ENCODE measurements around the gene CDC14A. TPM values are rescaled to one million over a fixed set of nuclear protein-coding genes. Genes with fewer than 3 reads are reported as not detected.

CDC14A gene
- total RNA-seq, 1 donor from 2014 or later = 17.8 TPM

GRCh38 chr1:100538913-100539835 is 186.9 kb downstream of the CDC14A start:
- H3K4me3 ChIP-seq = peak overlapping the region; percentile 55
- DNase-seq (peak; percentile 56), ATAC-seq (peak; percentile 62 to 65)
- intact Hi-C loops (cut with DNase I) = no loop called here
- peaks cover 37% of the 10 kb centered on the region for H3K27me3 ChIP-seq (ENCODE audit: low read depth)
- no peak overlapping the region for H3K27ac ChIP-seq
- peak; percentile 26 for TF ChIP-seq CTCF (IDR thresholded peaks at IDR 0.05)
- H3K36me3 ChIP-seq = no peaks in the 10 kb centered on the region
- H3K9me3 ChIP-seq = no peaks in the 10 kb centered on the region
- H3K4me1 ChIP-seq = peaks cover 21% of the 10 kb centered on the region

- DNase-seq (peak; percentile 52), ATAC-seq (peak in 1 of 2 donors; percentile 54)
- TF ChIP-seq CTCF (IDR thresholded peaks at IDR 0.05) = no peak
- H3K27ac ChIP-seq = no peak overlapping the region
- H3K27me3 ChIP-seq (ENCODE audit: low read depth) = peaks cover 37% of the 10 kb centered on the region
- peaks cover 21% of the 10 kb centered on the region for H3K4me1 ChIP-seq
- H3K4me3 ChIP-seq = peak overlapping the region; percentile 55
- no peaks in the 10 kb centered on the region for H3K9me3 ChIP-seq
- intact Hi-C loops (cut with DNase I) = no loop called here
- no peaks in the 10 kb centered on the region for H3K36me3 ChIP-seq
These were observed 187.7 kb downstream of the CDC14A start for GRCh38 chr1:100539836-100540536.

- no peaks in the 10 kb centered on the region for H3K36me3 ChIP-seq
- ATAC-seq = no peak
These were observed 190.0 kb downstream of the CDC14A start for GRCh38 chr1:100542285-100542684.

GRCh38 chr1:100543640-100544039 is 191.3 kb downstream of the CDC14A start:
- ATAC-seq = peak; percentile 31 to 55
- peaks cover 24% of the 10 kb centered on the region for H3K27me3 ChIP-seq (ENCODE audit: low read depth)
- TF ChIP-seq CTCF (IDR thresholded peaks at IDR 0.05) = peak; percentile 28
- H3K9me3 ChIP-seq = no peaks in the 10 kb centered on the region
- intact Hi-C loops (cut with DNase I) = no loop called here
- peaks cover 13% of the 10 kb centered on the region for H3K4me1 ChIP-seq
- no peak overlapping the region for H3K27ac ChIP-seq
- DNase-seq = peak; percentile 20
- no peaks in the 10 kb centered on the region for H3K36me3 ChIP-seq
- H3K4me3 ChIP-seq = no peak overlapping the region

More at GRCh38 chr1:100542285-100542684, 190.0 kb downstream of the CDC14A start:
- peaks cover 13% of the 10 kb centered on the region for H3K4me1 ChIP-seq
- TF ChIP-seq CTCF (IDR thresholded peaks at IDR 0.05) = no peak
- DNase-seq = no peak
- no peaks in the 10 kb centered on the region for H3K9me3 ChIP-seq
- intact Hi-C loops (cut with DNase I) = no loop called here
- H3K27me3 ChIP-seq (ENCODE audit: low read depth) = peaks cover 33% of the 10 kb centered on the region
- H3K4me3 ChIP-seq = no peak overlapping the region
- no peak overlapping the region for H3K27ac ChIP-seq

GRCh38 chr1:100544791-100545190 is 192.5 kb downstream of the CDC14A start:
- H3K4me3 ChIP-seq = no peak overlapping the region
- H3K4me1 ChIP-seq = peaks cover 4% of the 10 kb centered on the region
- intact Hi-C loops (cut with DNase I) = no loop called here
- ATAC-seq (no peak), DNase-seq (no peak)
- peaks cover 14% of the 10 kb centered on the region for H3K27me3 ChIP-seq (ENCODE audit: low read depth)
- H3K9me3 ChIP-seq = no peaks in the 10 kb centered on the region
- no peak overlapping the region for H3K27ac ChIP-seq
- H3K36me3 ChIP-seq = no peaks in the 10 kb centered on the region
- no peak for TF ChIP-seq CTCF (IDR thresholded peaks at IDR 0.05)

All from lower lobe of right lung (tissue), 2 donors.